ENCODE measurements around the gene DMRTA2.

Gene DMRTA2

DNA sequence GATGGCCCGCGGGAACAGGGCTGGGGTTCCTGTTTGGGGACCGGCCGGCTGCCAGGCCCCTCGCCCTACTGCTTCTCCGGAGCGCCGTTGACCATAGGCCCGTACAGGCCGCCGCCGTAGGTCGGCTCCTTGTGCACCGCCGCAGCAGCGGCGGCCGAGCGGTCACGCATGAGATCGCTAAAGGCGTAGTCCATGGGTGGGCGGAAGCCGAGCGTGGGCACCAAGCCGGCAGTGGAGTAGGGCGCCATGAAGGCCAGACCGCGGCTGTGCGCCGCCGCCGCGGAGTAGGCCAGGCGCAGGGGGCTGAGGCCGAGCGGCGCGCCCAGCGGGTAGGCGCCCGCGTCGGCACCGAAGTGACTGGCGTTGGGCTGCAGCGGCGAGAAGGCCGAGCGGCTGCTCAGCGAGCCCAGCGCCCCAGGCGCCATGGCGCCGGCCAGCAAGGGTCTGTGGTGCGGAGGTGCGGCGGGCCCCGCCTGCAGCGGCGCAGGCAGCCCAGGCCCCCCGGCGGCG lies 4.6 kb downstream of the DMRTA2 start:
- Histone ChIP-seq H3K4me3 (ENCODE audit: low read depth, low read length, poor library complexity, severe bottlenecking) (no peak overlapping the region), H3K9me3 (ENCODE audit: low read length) (no peaks in the 10 kb centered on the region), H3K27me3 (ENCODE audit: insufficient read depth, low read length) (no peaks in the 10 kb centered on the region)

DNA sequence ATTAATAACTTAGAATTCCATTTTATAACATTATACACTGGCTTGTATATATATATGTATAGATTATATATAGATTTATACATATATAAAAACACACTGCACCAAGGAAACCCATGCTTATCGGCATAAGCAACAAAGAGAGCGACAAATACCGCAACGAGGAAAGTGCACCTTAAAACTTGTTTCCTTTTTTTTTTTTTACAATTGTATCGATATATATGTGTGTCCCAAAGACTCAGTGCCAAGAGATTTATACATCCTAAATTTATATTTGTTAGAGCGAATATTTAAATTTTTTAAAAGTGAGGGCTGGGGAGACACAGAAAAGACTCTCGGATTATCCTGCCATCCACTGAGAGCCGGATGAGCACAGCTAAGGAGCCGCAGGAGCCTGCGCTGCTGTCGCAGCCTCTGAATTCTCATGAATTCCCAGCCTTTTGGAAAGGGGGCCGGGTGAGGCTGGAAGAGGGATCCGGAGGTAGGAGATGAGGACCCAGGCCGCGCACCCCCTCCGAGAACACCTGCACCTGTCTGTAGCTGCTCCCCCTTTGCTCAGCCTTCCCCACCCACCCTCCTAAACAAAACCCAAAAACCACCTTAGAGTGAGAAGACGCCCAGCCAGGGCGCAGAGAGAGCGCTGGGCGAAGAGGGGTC lies 5.2 kb downstream of the DMRTA2 start:
- no peaks in the 10 kb centered on the region for H3K36me3 ChIP-seq (ENCODE audit: insufficient read depth, low read length)
- no peak overlapping the region for H3K4me3 ChIP-seq (ENCODE audit: low read depth, low read length, poor library complexity, severe bottlenecking)
- H3K79me2 ChIP-seq (ENCODE audit: insufficient read depth, low read length) = no peaks in the 10 kb centered on the region
- TF ChIP-seq, protein P1, sequence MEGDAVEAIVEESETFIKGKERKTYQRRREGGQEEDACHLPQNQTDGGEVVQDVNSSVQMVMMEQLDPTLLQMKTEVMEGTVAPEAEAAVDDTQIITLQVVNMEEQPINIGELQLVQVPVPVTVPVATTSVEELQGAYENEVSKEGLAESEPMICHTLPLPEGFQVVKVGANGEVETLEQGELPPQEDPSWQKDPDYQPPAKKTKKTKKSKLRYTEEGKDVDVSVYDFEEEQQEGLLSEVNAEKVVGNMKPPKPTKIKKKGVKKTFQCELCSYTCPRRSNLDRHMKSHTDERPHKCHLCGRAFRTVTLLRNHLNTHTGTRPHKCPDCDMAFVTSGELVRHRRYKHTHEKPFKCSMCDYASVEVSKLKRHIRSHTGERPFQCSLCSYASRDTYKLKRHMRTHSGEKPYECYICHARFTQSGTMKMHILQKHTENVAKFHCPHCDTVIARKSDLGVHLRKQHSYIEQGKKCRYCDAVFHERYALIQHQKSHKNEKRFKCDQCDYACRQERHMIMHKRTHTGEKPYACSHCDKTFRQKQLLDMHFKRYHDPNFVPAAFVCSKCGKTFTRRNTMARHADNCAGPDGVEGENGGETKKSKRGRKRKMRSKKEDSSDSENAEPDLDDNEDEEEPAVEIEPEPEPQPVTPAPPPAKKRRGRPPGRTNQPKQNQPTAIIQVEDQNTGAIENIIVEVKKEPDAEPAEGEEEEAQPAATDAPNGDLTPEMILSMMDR (IDR thresholded peaks at IDR 0.05; ENCODE audit: low read length) = no peak
- TF ChIP-seq EZH2 (IDR thresholded peaks at IDR 0.05; ENCODE audit: borderline replicate concordance, low read length) = no peak
- no peaks in the 10 kb centered on the region for H3F3A ChIP-seq (ENCODE audit: insufficient read depth, low read length)
- H3K27me3 ChIP-seq (ENCODE audit: insufficient read depth, low read length) = no peaks in the 10 kb centered on the region
- no peaks in the 10 kb centered on the region for H3K4me1 ChIP-seq (ENCODE audit: insufficient read depth, low read length, severe bottlenecking)
- H4K20me1 ChIP-seq (ENCODE audit: insufficient read depth, low read length) = no peaks in the 10 kb centered on the region
- H3K9ac ChIP-seq (ENCODE audit: low read length) = no peak overlapping the region
- no peaks in the 10 kb centered on the region for H3K9me2 ChIP-seq (ENCODE audit: low read depth, low read length)
- H3K27ac ChIP-seq (ENCODE audit: low read depth, low read length, poor library complexity, severe bottlenecking) = no peak overlapping the region
- no peak overlapping the region for H2AFZ ChIP-seq (ENCODE audit: low read length)
- no peak overlapping the region for H3K4me2 ChIP-seq (ENCODE audit: low read length)
- H3K9me3 ChIP-seq (ENCODE audit: low read length) = no peaks in the 10 kb centered on the region

More for the DNA sequence above, 4.6 kb downstream of the DMRTA2 start:
- no peaks in the 10 kb centered on the region for H4K20me1 ChIP-seq (ENCODE audit: insufficient read depth, low read length)
- H3K79me2 ChIP-seq (ENCODE audit: insufficient read depth, low read length) = no peaks in the 10 kb centered on the region
- no peak for TF ChIP-seq EZH2 (IDR thresholded peaks at IDR 0.05; ENCODE audit: borderline replicate concordance, low read length)
- TF ChIP-seq, protein P1 (IDR thresholded peaks at IDR 0.05; ENCODE audit: low read length) = no peak
- no peaks in the 10 kb centered on the region for H3K36me3 ChIP-seq (ENCODE audit: insufficient read depth, low read length)
- no peak overlapping the region for H3K9ac ChIP-seq (ENCODE audit: low read length)
- no peaks in the 10 kb centered on the region for H3K9me2 ChIP-seq (ENCODE audit: low read depth, low read length)
- no peak overlapping the region for H2AFZ ChIP-seq (ENCODE audit: low read length)
- no peaks in the 10 kb centered on the region for H3F3A ChIP-seq (ENCODE audit: insufficient read depth, low read length)
- no peak overlapping the region for H3K4me2 ChIP-seq (ENCODE audit: low read length)
- no peaks in the 10 kb centered on the region for H3K4me1 ChIP-seq (ENCODE audit: insufficient read depth, low read length, severe bottlenecking)
- H3K27ac ChIP-seq (ENCODE audit: low read depth, low read length, poor library complexity, severe bottlenecking) = no peak overlapping the region

DNA sequence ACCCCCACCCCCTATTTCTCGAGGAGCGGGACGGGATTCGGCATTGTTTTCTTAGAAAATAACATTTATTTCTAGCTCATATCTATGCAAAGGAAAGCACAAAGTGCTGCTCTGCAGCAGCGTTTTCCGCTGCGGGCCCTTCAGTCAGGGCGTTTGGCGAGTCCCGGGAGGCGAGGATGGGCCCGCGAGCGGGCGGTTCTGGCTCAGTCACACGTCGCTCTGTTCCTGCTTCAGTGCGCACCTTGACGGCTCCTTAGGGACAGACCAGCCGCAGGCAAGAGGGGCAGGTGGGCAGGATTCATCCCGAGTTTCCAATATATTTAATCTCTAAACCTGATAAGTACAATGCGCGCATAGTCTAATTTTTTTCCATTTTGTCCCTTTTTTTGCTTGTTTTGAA lies 5.7 kb downstream of the DMRTA2 start:
- Histone ChIP-seq H3K27ac (ENCODE audit: low read depth, low read length, poor library complexity, severe bottlenecking) (no peak overlapping the region), H4K20me1 (ENCODE audit: insufficient read depth, low read length) (no peaks in the 10 kb centered on the region), H3K4me3 (ENCODE audit: low read depth, low read length, poor library complexity, severe bottlenecking) (no peak overlapping the region), H3K9me2 (ENCODE audit: low read depth, low read length) (no peaks in the 10 kb centered on the region), H3K79me2 (ENCODE audit: insufficient read depth, low read length) (no peaks in the 10 kb centered on the region), H3K9ac (ENCODE audit: low read length) (no peak overlapping the region), H3K9me3 (ENCODE audit: low read length) (no peaks in the 10 kb centered on the region), H3K4me1 (ENCODE audit: insufficient read depth, low read length, severe bottlenecking) (no peaks in the 10 kb centered on the region), H3K36me3 (ENCODE audit: insufficient read depth, low read length) (no peaks in the 10 kb centered on the region), H3F3A (ENCODE audit: insufficient read depth, low read length) (no peaks in the 10 kb centered on the region), H2AFZ (ENCODE audit: low read length) (no peak overlapping the region), H3K27me3 (ENCODE audit: insufficient read depth, low read length) (no peaks in the 10 kb centered on the region), H3K4me2 (ENCODE audit: low read length) (no peak overlapping the region)
- TF ChIP-seq EZH2 (IDR thresholded peaks at IDR 0.05; ENCODE audit: borderline replicate concordance, low read length) = no peak
- TF ChIP-seq, protein P1 (IDR thresholded peaks at IDR 0.05; ENCODE audit: low read length) = no peak
